ENCODE results near the gene CCDC57. TPM values are rescaled to one million over a fixed set of nuclear protein-coding genes. Genes with fewer than 3 reads are reported as not detected.

Gene CCDC57
- total and polyA plus RNA-seq, 2 of the 8 experiments (the other 6 are each of a cell fraction or from before 2014, with no cell fraction given): 8.4 to 12.9 TPM

DNA sequence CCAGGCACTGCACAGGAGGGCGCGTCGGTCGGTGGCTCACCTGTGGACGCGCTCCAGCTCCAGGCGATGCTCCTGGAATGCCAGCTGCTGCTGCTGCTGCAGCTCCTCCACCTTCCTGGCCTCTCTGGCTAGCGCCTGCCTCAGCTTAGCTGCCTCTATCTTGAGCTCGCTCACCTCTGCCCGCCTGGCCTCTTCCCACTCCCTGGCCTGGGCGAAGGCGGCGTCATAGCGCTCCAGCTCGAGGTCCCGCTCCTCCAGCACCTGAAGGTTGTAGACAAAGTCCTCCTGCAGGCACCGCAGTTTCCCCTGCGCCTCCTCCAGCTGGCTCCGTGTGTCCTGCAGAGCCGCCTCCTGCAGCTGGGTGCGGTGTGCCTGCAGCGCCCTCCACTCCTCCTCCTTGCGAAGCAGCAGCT is 11.1 kb downstream of the CCDC57 start:
- Histone ChIP-seq H2BK15ac (ENCODE audit: low read length) (no peak overlapping the region), H3K4me2 (ENCODE audit: insufficient read depth in 1 of 2, low read depth in 2 of 2, low read length in 2 of 2) (no peak overlapping the region), H3K27me3 (replicated peaks in 1 of 4; ENCODE audit: control insufficient read depth in 3 of 4, extremely low read depth in 1 of 4, insufficient read depth in 3 of 4, low read length in 3 of 4) (no peaks in the 10 kb centered on the region), H4K5ac (ENCODE audit: insufficient read length, low read depth, low read length) (no peak overlapping the region), H3K36me3 (ENCODE audit: control insufficient read depth in 2 of 4, insufficient read depth in 4 of 4, low read length in 3 of 4) (peaks cover 0 to 2% (median 0%) of the 10 kb centered on the region in 4 experiments; a peak in 3 of 8 replicates), H3K4me1 (replicated peaks in 1 of 4; ENCODE audit: control insufficient read depth in 3 of 4, insufficient read depth in 4 of 4, low read length in 3 of 4) (peaks cover 0 to 2% (median 2%) of the 10 kb centered on the region in 4 experiments; a peak in 3 of 7 replicates), H3K23me2 (ENCODE audit: low read depth, low read length) (no peaks in the 10 kb centered on the region), H2BK120ac (replicated peaks; ENCODE audit: low read depth, low read length) (no peak overlapping the region), H3K9me3 (ENCODE audit: insufficient read depth in 2 of 2, low read depth in 1 of 2, low read length in 1 of 2) (no peaks in the 10 kb centered on the region), H2BK20ac (ENCODE audit: low read length) (no peak overlapping the region), H2BK5ac (ENCODE audit: low read depth, low read length) (no peak overlapping the region), H2BK12ac (ENCODE audit: low read depth, low read length) (no peak overlapping the region), H3K27ac (ENCODE audit: low read depth, low read length) (no peak overlapping the region), H4K8ac (ENCODE audit: extremely low read depth, insufficient read depth, low read length) (peak overlapping the region; percentile 84; the same call in 1 of the 2 replicates), H3K9ac (replicated peaks in 1 of 4; ENCODE audit: extremely low read depth in 1 of 4, low read depth in 3 of 4, low read length in 3 of 4) (no peak overlapping the region), H4K20me1 (replicated peaks in 1 of 2; ENCODE audit: control insufficient read depth in 1 of 2, insufficient read depth in 2 of 2, low read length in 2 of 2) (peaks cover 3 to 13% of the 10 kb centered on the region in 2 experiments), H3K18ac (ENCODE audit: extremely low read depth, low read length) (no peak overlapping the region), H3K79me1 (ENCODE audit: low read depth, low read length) (no peaks in the 10 kb centered on the region; the same call in 1 of the 2 replicates), H3K4ac (replicated peaks; ENCODE audit: insufficient read length, low read depth, low read length) (no peak overlapping the region), H3K23ac (ENCODE audit: insufficient read length) (no peak overlapping the region), H3K14ac (ENCODE audit: insufficient read length) (no peak overlapping the region), H2AK5ac (ENCODE audit: low read depth, low read length) (no peak overlapping the region), H2AFZ (ENCODE audit: low read length) (no peak overlapping the region), H3K79me2 (ENCODE audit: control insufficient read depth in 1 of 2, insufficient read depth in 2 of 2, low read length in 2 of 2) (no peaks in the 10 kb centered on the region), H3K4me3 (ENCODE audit: extremely low read depth in 1 of 4, insufficient read depth in 2 of 4, low read depth in 3 of 4, low read length in 4 of 4) (no peak overlapping the region), H4K91ac (replicated peaks; ENCODE audit: insufficient read length, low read length) (no peak overlapping the region), H3K56ac (replicated peaks; ENCODE audit: insufficient read length, low read depth, low read length) (no peak overlapping the region)
- POLR2A ChIA-PET (ENCODE audit: partially characterized antibody): interaction anchor here (1.3 kb wide), 1 partner anchor 103 kb away, joined by 3 read pairs; no protein-coding TSS in a partner anchor
- 90% methylated on average over 23 of the region's 23 CpGs; no CpG with 5 or more reads in 1 of the 2 experiments for WGBS, 2 experiments (ENCODE audit: extremely low coverage in 1 of 2, insufficient coverage in 1 of 2, insufficient read length in 1 of 2, insufficient replicate concordance in 2 of 2, low coverage in 1 of 2, low lambda C conversion rate in 2 of 2, missing lambda C conversion rate in 1 of 2)
- CTCF ChIA-PET (ENCODE audit: partially characterized antibody): interaction anchor here (0.9 kb wide), 2 partner anchors 37 to 116 kb away, joined by 3 read pairs; partner anchors contain the start of gene CD7
- DNase-seq (ENCODE audit: low read depth in 1 of 2, low spot score in 2 of 2) (no peak), FAIRE-seq (no peak)
- TF ChIP-seq EZH2 (IDR thresholded peaks at IDR 0.05; ENCODE audit: low read depth, low read length, severe bottlenecking) (no peak), SAP30 (IDR thresholded peaks at IDR 0.05; ENCODE audit: insufficient read depth, insufficient replicate concordance, low read length) (no peak), RAD21 (IDR thresholded peaks at IDR 0.05 in 1 of 2, conservative IDR thresholded peaks at IDR 0.05 in 1 of 2; ENCODE audit: low read depth in 2 of 2, low read length in 2 of 2) (no peak), KDM5A (IDR thresholded peaks at IDR 0.05; ENCODE audit: low read length) (no peak), YY1 (IDR thresholded peaks at IDR 0.05; ENCODE audit: low read depth, low read length) (no peak), SP2 (IDR thresholded peaks at IDR 0.05; ENCODE audit: low read length) (no peak), ASH2L (IDR thresholded peaks at IDR 0.05; ENCODE audit: low read length) (no peak), FOSL1 (IDR thresholded peaks at IDR 0.05; ENCODE audit: insufficient read depth, low read depth, low read length) (no peak), CBX8 (IDR thresholded peaks at IDR 0.05; ENCODE audit: borderline replicate concordance, low read depth, low read length) (no peak), KDM4A (IDR thresholded peaks at IDR 0.05; ENCODE audit: low read depth, low read length, severe bottlenecking) (no peak)
- TF ChIP-seq, protein P1, sequence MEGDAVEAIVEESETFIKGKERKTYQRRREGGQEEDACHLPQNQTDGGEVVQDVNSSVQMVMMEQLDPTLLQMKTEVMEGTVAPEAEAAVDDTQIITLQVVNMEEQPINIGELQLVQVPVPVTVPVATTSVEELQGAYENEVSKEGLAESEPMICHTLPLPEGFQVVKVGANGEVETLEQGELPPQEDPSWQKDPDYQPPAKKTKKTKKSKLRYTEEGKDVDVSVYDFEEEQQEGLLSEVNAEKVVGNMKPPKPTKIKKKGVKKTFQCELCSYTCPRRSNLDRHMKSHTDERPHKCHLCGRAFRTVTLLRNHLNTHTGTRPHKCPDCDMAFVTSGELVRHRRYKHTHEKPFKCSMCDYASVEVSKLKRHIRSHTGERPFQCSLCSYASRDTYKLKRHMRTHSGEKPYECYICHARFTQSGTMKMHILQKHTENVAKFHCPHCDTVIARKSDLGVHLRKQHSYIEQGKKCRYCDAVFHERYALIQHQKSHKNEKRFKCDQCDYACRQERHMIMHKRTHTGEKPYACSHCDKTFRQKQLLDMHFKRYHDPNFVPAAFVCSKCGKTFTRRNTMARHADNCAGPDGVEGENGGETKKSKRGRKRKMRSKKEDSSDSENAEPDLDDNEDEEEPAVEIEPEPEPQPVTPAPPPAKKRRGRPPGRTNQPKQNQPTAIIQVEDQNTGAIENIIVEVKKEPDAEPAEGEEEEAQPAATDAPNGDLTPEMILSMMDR (IDR thresholded peaks at IDR 0.05; ENCODE audit: control extremely low read depth in 1 of 3, insufficient read depth in 1 of 3, low read depth in 1 of 3, low read length in 3 of 3): no peak
